SK-N-SH treated with all-trans-retinoic acid at 6 μM for 48 hours (cell line): ENCODE measurements around the gene TRIM68.
A peak's percentile ranks its signal among the peaks of the same experiment; 100 is the strongest.

Source experiments
- ATAC-seq: fragments of 200-7000 bp; cut with Tn5 transposase; 3 replicates; pipeline ENCODE4 v1.9.1; 2020; ENCODE audit warnings: mild to moderate bottlenecking, moderate library complexity
- ARNTL ChIP-seq: fragments of 450-650 bp; formaldehyde crosslinking; IDR thresholded peaks from 2 replicates; pipeline ENCODE4 v1.5.0; 2020; ENCODE audit warnings: low read depth, mild to moderate bottlenecking, moderate library complexity, borderline replicate concordance
- CREB5 ChIP-seq: fragments of 250-450 bp; sonication (Bioruptor Pico); IDR thresholded peaks from 2 replicates; pipeline ENCODE4 v1.5.1; 2020; ENCODE audit warnings: low read depth, mild to moderate bottlenecking, moderate library complexity
- CSDC2 ChIP-seq: fragments of 250-450 bp; sonication (Bioruptor Pico); IDR thresholded peaks from 2 replicates; pipeline ENCODE4 v1.5.0; 2020; ENCODE audit warnings: mild to moderate bottlenecking, moderate library complexity
- CSRNP3 ChIP-seq: fragments of 250-450 bp; sonication (Bioruptor Pico); IDR thresholded peaks from 2 replicates; pipeline ENCODE4 v1.5.1; 2021; ENCODE audit warnings: mild to moderate bottlenecking, moderate library complexity
- ESRRG ChIP-seq: fragments of 250-450 bp; sonication (Bioruptor Pico); IDR thresholded peaks from 2 replicates; pipeline ENCODE4 v1.6.1; 2021; ENCODE audit warnings: mild to moderate bottlenecking
- GLIS3 ChIP-seq: fragments of 250-450 bp; sonication (Bioruptor Pico); IDR thresholded peaks from 2 replicates; pipeline ENCODE4 v1.5.0; 2020; ENCODE audit warnings: mild to moderate bottlenecking, moderate library complexity
- ISL1 ChIP-seq: fragments of 250-450 bp; sonication (Bioruptor Pico); IDR thresholded peaks from 2 replicates; pipeline ENCODE4 v2.1.2; 2022; ENCODE audit warnings: mild to moderate bottlenecking, moderate library complexity
- OSR1 ChIP-seq: fragments of 250-450 bp; sonication (Bioruptor Pico); IDR thresholded peaks from 2 replicates; pipeline ENCODE4 v1.8.0; 2022; ENCODE audit warnings: moderate library complexity, mild to moderate bottlenecking, inconsistent platforms
- PATZ1 ChIP-seq: fragments of 250-450 bp; sonication (Bioruptor Pico); IDR thresholded peaks from 2 replicates; pipeline ENCODE4 v1.8.0; 2020; ENCODE audit warnings: mild to moderate bottlenecking, moderate library complexity, borderline replicate concordance
- POU6F1 ChIP-seq: fragments of 250-450 bp; sonication (Bioruptor Pico); IDR thresholded peaks from 2 replicates; pipeline ENCODE4 v1.8.0; 2021; ENCODE audit warnings: low read depth, mild to moderate bottlenecking, moderate library complexity, borderline replicate concordance
- PPARA ChIP-seq: fragments of 250-450 bp; sonication (Bioruptor Pico); IDR thresholded peaks from 2 replicates; pipeline ENCODE4 v1.5.0; 2020; ENCODE audit warnings: mild to moderate bottlenecking, borderline replicate concordance
- RARB ChIP-seq: fragments of 250-450 bp; sonication (Bioruptor Pico); IDR thresholded peaks from 2 replicates; pipeline ENCODE4 v1.8.0; 2021; ENCODE audit warnings: mild to moderate bottlenecking, moderate library complexity
- SNAI2 ChIP-seq: fragments of 250-450 bp; sonication (Bioruptor Pico); IDR thresholded peaks from 2 replicates; pipeline ENCODE4 v1.5.0; 2020; ENCODE audit warnings: mild to moderate bottlenecking, moderate library complexity
- TCF4 ChIP-seq: fragments of 250-450 bp; sonication (Bioruptor Pico); IDR thresholded peaks from 2 replicates; pipeline ENCODE4 v1.8.0; 2021; ENCODE audit warnings: mild to moderate bottlenecking, moderate library complexity, borderline replicate concordance
- TSHZ2 ChIP-seq: fragments of 250-450 bp; sonication (Bioruptor Pico); IDR thresholded peaks from 2 replicates; pipeline ENCODE4 v1.5.0; 2020; ENCODE audit warnings: mild to moderate bottlenecking, moderate library complexity
- ZC3H10 ChIP-seq: fragments of 250-450 bp; sonication (Bioruptor Pico); IDR thresholded peaks from 2 replicates; pipeline ENCODE4 v1.5.1; 2021; ENCODE audit warnings: mild to moderate bottlenecking, moderate library complexity
- ZFP3 ChIP-seq: fragments of 250-450 bp; sonication (Bioruptor Pico); IDR thresholded peaks from 2 replicates; pipeline ENCODE4 v1.5.0; 2020; ENCODE audit warnings: mild to moderate bottlenecking, moderate library complexity
- ZFP30 ChIP-seq: fragments of 450-650 bp; formaldehyde crosslinking; IDR thresholded peaks from 2 replicates; pipeline ENCODE4 v1.5.0; 2022; ENCODE audit warnings: mild to moderate bottlenecking, moderate library complexity
- ZNF70 ChIP-seq: fragments of 450-650 bp; formaldehyde crosslinking; IDR thresholded peaks from 2 replicates; pipeline ENCODE4 v1.5.0; 2020; ENCODE audit warnings: mild to moderate bottlenecking, moderate library complexity
- ZNF8 ChIP-seq: fragments of 450-650 bp; formaldehyde crosslinking; IDR thresholded peaks from 2 replicates; pipeline ENCODE4 v1.5.0; 2020; ENCODE audit warnings: mild to moderate bottlenecking, moderate library complexity

Gene TRIM68

GRCh38 chr11:4636962-4637661 is 29.1 kb upstream of the TRIM68 start, which contains the start of gene OR51D1:
Gene OR51D1, plus strand, starts transcription at chr11:4637477. Its CDS starts 2,314 bp downstream, at chr11:4639791.
- no peak for TF ChIP-seq ZNF8 (CRISPR knock-in tag)
- TF ChIP-seq CSRNP3 (CRISPR knock-in tag) = no peak
- no peak for TF ChIP-seq PPARA (CRISPR knock-in tag)
- TF ChIP-seq ZFP3 (CRISPR knock-in tag) = no peak
- TF ChIP-seq ZC3H10 (CRISPR knock-in tag) = no peak
- no peak for TF ChIP-seq ZFP30 (CRISPR knock-in tag)
- no peak for TF ChIP-seq OSR1 (CRISPR knock-in tag)
- no peak for TF ChIP-seq POU6F1
- TF ChIP-seq CSDC2 = no peak
- no peak for TF ChIP-seq TSHZ2 (CRISPR knock-in tag)
- ATAC-seq = peak; percentile 99

GRCh38 chr11:4636136-4636535 is 28.1 kb upstream of the TRIM68 start:
- ATAC-seq = no peak
- TF ChIP-seq ZFP30 (CRISPR knock-in tag) (no peak), ARNTL (CRISPR knock-in tag) (no peak), GLIS3 (CRISPR knock-in tag) (no peak), PATZ1 (CRISPR knock-in tag) (no peak), RARB (CRISPR knock-in tag) (no peak), SNAI2 (CRISPR knock-in tag) (no peak), ZNF70 (no peak), PPARA (CRISPR knock-in tag) (no peak), ISL1 (CRISPR knock-in tag) (no peak), ZNF8 (CRISPR knock-in tag) (no peak), OSR1 (CRISPR knock-in tag) (no peak), CSDC2 (no peak), CREB5 (no peak)

GRCh38 chr11:4626207-4627099 is 18.4 kb upstream of the TRIM68 start:
- peak; percentile 84 for ATAC-seq
- no peak for TF ChIP-seq ESRRG (CRISPR knock-in tag)
- no peak for TF ChIP-seq ZC3H10 (CRISPR knock-in tag)
- TF ChIP-seq CREB5 = no peak
- TF ChIP-seq CSRNP3 (CRISPR knock-in tag) = no peak
- no peak for TF ChIP-seq PATZ1 (CRISPR knock-in tag)
- TF ChIP-seq TCF4 (CRISPR knock-in tag) = no peak
